HG02852 (cell line): Measurements from ENCODE around the gene CCDC74B.
"Not testable (repeated sequence)": the region's sequence is repeated elsewhere in the genome, so short reads cannot be mapped to it uniquely, and the experiment has no call there.

Source experiments
- ATAC-seq: cut with Tn5 transposase; IDR thresholded peaks from one replicate; pipeline ENCODE4 v1.9.1; 2021; ENCODE audit warnings: mild to moderate bottlenecking, moderate library complexity; ENCODE audit not compliant: unreplicated experiment

Gene CCDC74B

GRCh38 chr2:130151145-130151512 lies 6.2 kb upstream of the CCDC74B start:
- ATAC-seq: not testable (repeated sequence)

- no peak for ATAC-seq
These were observed 5.6 kb upstream of the CCDC74B start for GRCh38 chr2:130150181-130151144.

GRCh38 chr2:130148515-130148914 lies 3.6 kb upstream of the CCDC74B start:
- ATAC-seq: not testable (repeated sequence)

GRCh38 chr2:130143266-130144039 lies 1.5 kb downstream of the CCDC74B start:
- not testable (repeated sequence) for ATAC-seq

- not testable (repeated sequence) for ATAC-seq
These were observed 2.3 kb downstream of the CCDC74B start for GRCh38 chr2:130142396-130143265.

- not testable (repeated sequence) for ATAC-seq
These were observed 3.1 kb downstream of the CCDC74B start for GRCh38 chr2:130141645-130142370.

GRCh38 chr2:130141002-130141401 lies 3.9 kb downstream of the CCDC74B start:
- ATAC-seq: not testable (repeated sequence)

- ATAC-seq: not testable (repeated sequence)
These were observed 4.4 kb downstream of the CCDC74B start for GRCh38 chr2:130140516-130140915.

- not testable (repeated sequence) for ATAC-seq
These were observed 5.3 kb downstream of the CCDC74B start for GRCh38 chr2:130139331-130140280.

GRCh38 chr2:130138841-130139251 lies 6.1 kb downstream of the CCDC74B start:
- ATAC-seq: not testable (repeated sequence)

GRCh38 chr2:130138326-130138725 lies 6.6 kb downstream of the CCDC74B start:
- not testable (repeated sequence) for ATAC-seq

GRCh38 chr2:130137118-130137517 lies 7.8 kb downstream of the CCDC74B start:
- not testable (repeated sequence) for ATAC-seq

GRCh38 chr2:130136546-130136945 lies 8.4 kb downstream of the CCDC74B start:
- not testable (repeated sequence) for ATAC-seq

GRCh38 chr2:130135692-130136541 lies 9.0 kb downstream of the CCDC74B start:
- no peak for ATAC-seq

GRCh38 chr2:130129120-130129829 lies 15.6 kb downstream of the CCDC74B start, which contains the start of gene POTEF:
Gene POTEF, minus strand, starts transcription at chr2:130129222. Its CDS starts 8,707 bp downstream, at chr2:130120515.
- not testable (repeated sequence) for ATAC-seq

- ATAC-seq: not testable (repeated sequence)
These were observed 16.4 kb downstream of the CCDC74B start for GRCh38 chr2:130128464-130128863.

- not testable (repeated sequence) for ATAC-seq
These were observed 17.2 kb downstream of the CCDC74B start for GRCh38 chr2:130127726-130128125.
